ENCODE measurements around the gene NDUFS6. TPM values are rescaled to one million over a fixed set of nuclear protein-coding genes. Genes with fewer than 3 reads are reported as not detected.

Gene NDUFS6
- total and polyA plus RNA-seq, 2 of the 4 experiments (the other 2 are of a cell fraction) = 10.4 to 69.0 TPM

GRCh38 chr5:1831257-1831656 is 30.1 kb downstream of the NDUFS6 start:
- H3K27ac ChIP-seq (ENCODE audit: insufficient read depth, low read length) = no peak overlapping the region
- H3K27me3 ChIP-seq (ENCODE audit: control insufficient read depth, insufficient read depth, low read length) = peaks cover 25% of the 10 kb centered on the region
- H3K18ac ChIP-seq (ENCODE audit: low read depth, low read length) = no peak overlapping the region
- no peak for TF ChIP-seq BHLHE40 (IDR thresholded peaks at IDR 0.05; ENCODE audit: low read depth, low read length)
- TF ChIP-seq, protein P1, sequence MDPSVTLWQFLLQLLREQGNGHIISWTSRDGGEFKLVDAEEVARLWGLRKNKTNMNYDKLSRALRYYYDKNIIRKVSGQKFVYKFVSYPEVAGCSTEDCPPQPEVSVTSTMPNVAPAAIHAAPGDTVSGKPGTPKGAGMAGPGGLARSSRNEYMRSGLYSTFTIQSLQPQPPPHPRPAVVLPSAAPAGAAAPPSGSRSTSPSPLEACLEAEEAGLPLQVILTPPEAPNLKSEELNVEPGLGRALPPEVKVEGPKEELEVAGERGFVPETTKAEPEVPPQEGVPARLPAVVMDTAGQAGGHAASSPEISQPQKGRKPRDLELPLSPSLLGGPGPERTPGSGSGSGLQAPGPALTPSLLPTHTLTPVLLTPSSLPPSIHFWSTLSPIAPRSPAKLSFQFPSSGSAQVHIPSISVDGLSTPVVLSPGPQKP (IDR thresholded peaks at IDR 0.05; ENCODE audit: borderline replicate concordance, low read depth, low read length) = no peak
- TF ChIP-seq POLR2A (IDR thresholded peaks at IDR 0.05; ENCODE audit: low read depth, low read length) = no peak
- TF ChIP-seq MXI1 (IDR thresholded peaks at IDR 0.05; ENCODE audit: borderline replicate concordance, low read depth, low read length) = no peak
- no peak for TF ChIP-seq SMC3 (IDR thresholded peaks at IDR 0.05; ENCODE audit: low read depth, low read length)
- TF ChIP-seq RAD21 (IDR thresholded peaks at IDR 0.05; ENCODE audit: low read length) = no peak
- TF ChIP-seq, protein P2, sequence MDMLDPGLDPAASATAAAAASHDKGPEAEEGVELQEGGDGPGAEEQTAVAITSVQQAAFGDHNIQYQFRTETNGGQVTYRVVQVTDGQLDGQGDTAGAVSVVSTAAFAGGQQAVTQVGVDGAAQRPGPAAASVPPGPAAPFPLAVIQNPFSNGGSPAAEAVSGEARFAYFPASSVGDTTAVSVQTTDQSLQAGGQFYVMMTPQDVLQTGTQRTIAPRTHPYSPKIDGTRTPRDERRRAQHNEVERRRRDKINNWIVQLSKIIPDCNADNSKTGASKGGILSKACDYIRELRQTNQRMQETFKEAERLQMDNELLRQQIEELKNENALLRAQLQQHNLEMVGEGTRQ (IDR thresholded peaks at IDR 0.05; ENCODE audit: low read depth, low read length) = no peak
- no peak for TF ChIP-seq NFE2L2 (IDR thresholded peaks at IDR 0.05; ENCODE audit: low read depth, low read length)
- TF ChIP-seq FOS (IDR thresholded peaks at IDR 0.05; ENCODE audit: low read depth, low read length) = no peak
- no peak for TF ChIP-seq RCOR1 (IDR thresholded peaks at IDR 0.05; ENCODE audit: insufficient replicate concordance, low read length)
- no peak for TF ChIP-seq MAZ (IDR thresholded peaks at IDR 0.05; ENCODE audit: borderline replicate concordance, low read depth, low read length)
- TF ChIP-seq CHD1 (IDR thresholded peaks at IDR 0.05; ENCODE audit: low read depth, low read length) = no peak
- H3K56ac ChIP-seq (ENCODE audit: extremely low read depth, insufficient read depth, low read length) = no peak overlapping the region
- in situ Hi-C loops (cut with MboI; ENCODE audit: low sequenced_read_pairs) = no loop called here
- WGBS, 2 experiments (ENCODE audit: extremely low coverage in 2 of 2, insufficient read length in 1 of 2) = 96% methylated on average over 4 of the region's 11 CpGs; no CpG with 5 or more reads in 1 of the 2 experiments
- H4K8ac ChIP-seq (ENCODE audit: low read depth in 2 of 2, low read length in 2 of 2) = no peak overlapping the region
- H2AFZ ChIP-seq (replicated peaks; ENCODE audit: low read length, poor library complexity) = no peak overlapping the region
- H3K36me3 ChIP-seq (ENCODE audit: control insufficient read depth, insufficient read depth, low read length) = peaks cover 3% of the 10 kb centered on the region
- no peaks in the 10 kb centered on the region; the same call in 1 of the 2 replicates for H3K4me1 ChIP-seq (ENCODE audit: control insufficient read depth, insufficient read depth, low read length)
- ChIA-PET POLR2A (ENCODE audit: unreplicated experiment) (no interaction called here), CTCF (no interaction called here)
- no peak overlapping the region for H2BK20ac ChIP-seq (ENCODE audit: low read depth, low read length)
- no peak overlapping the region for H3K9ac ChIP-seq (ENCODE audit: low read depth, low read length)
- DNase-seq (no peak), ATAC-seq (ENCODE audit: low read depth) (no peak)
- no peak overlapping the region for H2BK5ac ChIP-seq (ENCODE audit: low read depth, low read length, poor library complexity, severe bottlenecking)
- no peak overlapping the region for H3K4me2 ChIP-seq (ENCODE audit: low read depth, low read length)
- H3K79me1 ChIP-seq (ENCODE audit: low read depth in 1 of 2, low read length in 2 of 2) = no peaks in the 10 kb centered on the region
- H3K4me3 ChIP-seq (ENCODE audit: insufficient read depth, low read depth, low read length) = no peak overlapping the region
- H4K20me1 ChIP-seq (ENCODE audit: insufficient read depth, low read length) = no peaks in the 10 kb centered on the region
- intact Hi-C loops (cut with micrococcal nuclease) = no loop called here
- no peak overlapping the region for H2AK5ac ChIP-seq (ENCODE audit: low read depth, low read length)
- dilution Hi-C loops (cut with HindIII; ENCODE audit: low sequenced_read_pairs, unreplicated experiment) = no loop called here
- H3K9me3 ChIP-seq (ENCODE audit: control insufficient read depth, insufficient read depth, low read length) = no peaks in the 10 kb centered on the region
- H3K14ac ChIP-seq (replicated peaks; ENCODE audit: low read depth, low read length) = no peak overlapping the region
- no peak overlapping the region for H3K4ac ChIP-seq (ENCODE audit: low read depth, low read length)
- 0 out of 2 replicates have a peak, but pooled peaks cover 2% of the 10 kb centered on the region for H3K9me1 ChIP-seq (ENCODE audit: insufficient read depth, low read length)
- H3K23ac ChIP-seq (ENCODE audit: low read depth, low read length) = no peak overlapping the region
- no peak overlapping the region for H4K5ac ChIP-seq (ENCODE audit: low read depth, low read length)
- no peak overlapping the region for H2BK120ac ChIP-seq (ENCODE audit: low read depth, low read length)
- no peak overlapping the region for H4K91ac ChIP-seq (ENCODE audit: insufficient read depth, low read depth, low read length)
- BruUV-seq (replicated peaks) = no TSS peak
- no peak overlapping the region for H2AK9ac ChIP-seq (replicated peaks; ENCODE audit: low read depth, low read length, poor library complexity)
- H2BK15ac ChIP-seq (ENCODE audit: low read depth, low read length) = no peak overlapping the region

Measured in IMR-90 (cell line).